ENCODE data around the gene ARHGAP32. TPM values are rescaled to one million over a fixed set of nuclear protein-coding genes. Genes with fewer than 3 reads are reported as not detected.

ARHGAP32 gene
- polyA plus RNA-seq, 1 experiment: 6.1 TPM

GRCh38 chr11:129204150-129204838, 12.2 kb upstream of the ARHGAP32 start:
- CTCF ChIA-PET: no interaction called here
- Histone ChIP-seq H3K4me3 (ENCODE audit: low read depth, low read length) (no peak overlapping the region), H3K27me3 (ENCODE audit: control insufficient read depth, insufficient read depth, low read length) (no peaks in the 10 kb centered on the region), H3K36me3 (ENCODE audit: control insufficient read depth, insufficient read depth, low read length) (no peaks in the 10 kb centered on the region)
- POLR2A ChIA-PET: no interaction called here
- DNase-seq (ENCODE audit: low read depth): no peak
- TF ChIP-seq, protein P1, sequence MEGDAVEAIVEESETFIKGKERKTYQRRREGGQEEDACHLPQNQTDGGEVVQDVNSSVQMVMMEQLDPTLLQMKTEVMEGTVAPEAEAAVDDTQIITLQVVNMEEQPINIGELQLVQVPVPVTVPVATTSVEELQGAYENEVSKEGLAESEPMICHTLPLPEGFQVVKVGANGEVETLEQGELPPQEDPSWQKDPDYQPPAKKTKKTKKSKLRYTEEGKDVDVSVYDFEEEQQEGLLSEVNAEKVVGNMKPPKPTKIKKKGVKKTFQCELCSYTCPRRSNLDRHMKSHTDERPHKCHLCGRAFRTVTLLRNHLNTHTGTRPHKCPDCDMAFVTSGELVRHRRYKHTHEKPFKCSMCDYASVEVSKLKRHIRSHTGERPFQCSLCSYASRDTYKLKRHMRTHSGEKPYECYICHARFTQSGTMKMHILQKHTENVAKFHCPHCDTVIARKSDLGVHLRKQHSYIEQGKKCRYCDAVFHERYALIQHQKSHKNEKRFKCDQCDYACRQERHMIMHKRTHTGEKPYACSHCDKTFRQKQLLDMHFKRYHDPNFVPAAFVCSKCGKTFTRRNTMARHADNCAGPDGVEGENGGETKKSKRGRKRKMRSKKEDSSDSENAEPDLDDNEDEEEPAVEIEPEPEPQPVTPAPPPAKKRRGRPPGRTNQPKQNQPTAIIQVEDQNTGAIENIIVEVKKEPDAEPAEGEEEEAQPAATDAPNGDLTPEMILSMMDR (IDR thresholded peaks at IDR 0.05; ENCODE audit: insufficient read depth, low read depth, low read length): no peak

DNA sequence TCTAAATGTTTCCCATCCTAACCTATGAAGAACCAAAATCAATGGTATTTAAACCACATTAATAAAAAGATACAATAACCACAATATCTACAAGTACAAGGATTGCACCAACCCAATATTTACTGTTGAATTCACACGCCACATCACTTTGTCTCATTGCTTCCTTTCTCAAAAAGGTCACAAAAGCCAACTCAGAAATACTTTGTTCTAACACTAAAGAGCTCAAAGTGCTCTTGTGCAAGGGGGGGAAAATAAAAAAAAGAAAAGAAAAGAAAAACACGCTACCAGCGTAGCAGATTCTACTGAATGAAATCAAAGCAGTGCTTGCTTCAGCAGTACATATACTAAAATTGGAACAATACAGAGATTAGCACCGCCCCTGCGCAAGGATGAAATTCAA, 10.5 kb upstream of the ARHGAP32 start:
- TF ChIP-seq, protein P1 (IDR thresholded peaks at IDR 0.05; ENCODE audit: insufficient read depth, low read depth, low read length): no peak
- POLR2A ChIA-PET: no interaction called here
- CTCF ChIA-PET: no interaction called here
- Histone ChIP-seq H3K27me3 (ENCODE audit: control insufficient read depth, insufficient read depth, low read length) (no peaks in the 10 kb centered on the region), H3K36me3 (ENCODE audit: control insufficient read depth, insufficient read depth, low read length) (no peaks in the 10 kb centered on the region), H3K4me3 (ENCODE audit: low read depth, low read length) (no peak overlapping the region)
- no peak for DNase-seq (ENCODE audit: low read depth)

- no peak for DNase-seq (ENCODE audit: low read depth)
- POLR2A ChIA-PET: no interaction called here
- Histone ChIP-seq H3K36me3 (ENCODE audit: control insufficient read depth, insufficient read depth, low read length) (no peaks in the 10 kb centered on the region), H3K4me3 (ENCODE audit: low read depth, low read length) (no peak overlapping the region), H3K27me3 (ENCODE audit: control insufficient read depth, insufficient read depth, low read length) (no peaks in the 10 kb centered on the region)
- TF ChIP-seq, protein P1 (IDR thresholded peaks at IDR 0.05; ENCODE audit: insufficient read depth, low read depth, low read length): no peak
- CTCF ChIA-PET: no interaction called here
Observed at GRCh38 chr11:129195682-129196081, 3.6 kb upstream of the ARHGAP32 start.

DNA sequence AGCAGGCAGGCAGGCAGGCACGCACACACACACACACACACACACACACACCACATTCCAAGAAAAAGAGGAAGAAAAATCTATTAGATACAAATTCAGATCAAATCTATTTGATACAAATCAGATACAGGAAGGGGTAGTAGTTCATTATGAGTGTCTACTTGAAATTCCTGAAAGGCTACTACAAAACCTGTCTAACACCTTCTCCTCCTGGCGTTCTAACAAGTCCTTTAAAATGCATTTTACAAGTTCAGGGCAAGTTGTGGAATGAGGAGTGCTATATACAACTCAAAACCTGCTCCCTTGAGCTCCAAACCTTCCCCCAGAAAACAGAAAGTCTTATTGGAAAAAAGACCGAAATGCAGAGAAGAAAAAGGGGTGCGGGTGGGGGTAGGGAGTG, 476 bp downstream of the ARHGAP32 start:
- TF ChIP-seq, protein P1 (IDR thresholded peaks at IDR 0.05; ENCODE audit: insufficient read depth, low read depth, low read length): no peak
- POLR2A ChIA-PET: no interaction called here
- CTCF ChIA-PET: no interaction called here
- no peaks in the 10 kb centered on the region for H3K27me3 ChIP-seq (ENCODE audit: control insufficient read depth, insufficient read depth, low read length)
- no peak for DNase-seq (ENCODE audit: low read depth)
- H3K4me3 ChIP-seq (ENCODE audit: low read depth, low read length): no peak overlapping the region
- no peaks in the 10 kb centered on the region for H3K36me3 ChIP-seq (ENCODE audit: control insufficient read depth, insufficient read depth, low read length)

- H3K36me3 ChIP-seq (ENCODE audit: control insufficient read depth, insufficient read depth, low read length): no peaks in the 10 kb centered on the region
- POLR2A ChIA-PET: no interaction called here
- H3K27me3 ChIP-seq (ENCODE audit: control insufficient read depth, insufficient read depth, low read length): no peaks in the 10 kb centered on the region
- TF ChIP-seq, protein P1 (IDR thresholded peaks at IDR 0.05; ENCODE audit: insufficient read depth, low read depth, low read length): no peak
- DNase-seq (ENCODE audit: low read depth): no peak
- H3K4me3 ChIP-seq (ENCODE audit: low read depth, low read length): no peak overlapping the region
- CTCF ChIA-PET: no interaction called here
Observed at GRCh38 chr11:129190087-129190486, 2.0 kb downstream of the ARHGAP32 start.
